AG09309 (cell line): ENCODE measurements around the gene ZSWIM6.

ENCODE experiments used
- DNase-seq: peaks from one replicate; pipeline ENCODE4 v3.0.0-alpha.2; 2010; ENCODE audit warnings: low read depth
- H3K4me3 ChIP-seq: 2 replicates; pipeline ENCODE4 v1.5.1; 2011; ENCODE audit warnings: mild to moderate bottlenecking, low read depth, low read length, moderate library complexity; ENCODE audit not compliant: control insufficient read depth
- TF ChIP-seq, protein P1 (sequence below): IDR thresholded peaks from 2 replicates; pipeline ENCODE4 v1.5.1; 2011; ENCODE audit warnings: mild to moderate bottlenecking, low read depth, low read length, inconsistent platforms; ENCODE audit not compliant: insufficient read depth, control insufficient read depth; ENCODE audit errors: missing control alignments

Gene ZSWIM6

GRCh38 chr5:61289669-61290306, 42.3 kb upstream of the ZSWIM6 start:
- no peak overlapping the region for H3K4me3 ChIP-seq
- TF ChIP-seq, protein P1, sequence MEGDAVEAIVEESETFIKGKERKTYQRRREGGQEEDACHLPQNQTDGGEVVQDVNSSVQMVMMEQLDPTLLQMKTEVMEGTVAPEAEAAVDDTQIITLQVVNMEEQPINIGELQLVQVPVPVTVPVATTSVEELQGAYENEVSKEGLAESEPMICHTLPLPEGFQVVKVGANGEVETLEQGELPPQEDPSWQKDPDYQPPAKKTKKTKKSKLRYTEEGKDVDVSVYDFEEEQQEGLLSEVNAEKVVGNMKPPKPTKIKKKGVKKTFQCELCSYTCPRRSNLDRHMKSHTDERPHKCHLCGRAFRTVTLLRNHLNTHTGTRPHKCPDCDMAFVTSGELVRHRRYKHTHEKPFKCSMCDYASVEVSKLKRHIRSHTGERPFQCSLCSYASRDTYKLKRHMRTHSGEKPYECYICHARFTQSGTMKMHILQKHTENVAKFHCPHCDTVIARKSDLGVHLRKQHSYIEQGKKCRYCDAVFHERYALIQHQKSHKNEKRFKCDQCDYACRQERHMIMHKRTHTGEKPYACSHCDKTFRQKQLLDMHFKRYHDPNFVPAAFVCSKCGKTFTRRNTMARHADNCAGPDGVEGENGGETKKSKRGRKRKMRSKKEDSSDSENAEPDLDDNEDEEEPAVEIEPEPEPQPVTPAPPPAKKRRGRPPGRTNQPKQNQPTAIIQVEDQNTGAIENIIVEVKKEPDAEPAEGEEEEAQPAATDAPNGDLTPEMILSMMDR, result no peak
- no peak for DNase-seq

- TF ChIP-seq, protein P1, result no peak
- no peak for DNase-seq
- H3K4me3 ChIP-seq, result no peak overlapping the region
Observed at GRCh38 chr5:61290791-61291210, 41.3 kb upstream of the ZSWIM6 start.

DNA sequence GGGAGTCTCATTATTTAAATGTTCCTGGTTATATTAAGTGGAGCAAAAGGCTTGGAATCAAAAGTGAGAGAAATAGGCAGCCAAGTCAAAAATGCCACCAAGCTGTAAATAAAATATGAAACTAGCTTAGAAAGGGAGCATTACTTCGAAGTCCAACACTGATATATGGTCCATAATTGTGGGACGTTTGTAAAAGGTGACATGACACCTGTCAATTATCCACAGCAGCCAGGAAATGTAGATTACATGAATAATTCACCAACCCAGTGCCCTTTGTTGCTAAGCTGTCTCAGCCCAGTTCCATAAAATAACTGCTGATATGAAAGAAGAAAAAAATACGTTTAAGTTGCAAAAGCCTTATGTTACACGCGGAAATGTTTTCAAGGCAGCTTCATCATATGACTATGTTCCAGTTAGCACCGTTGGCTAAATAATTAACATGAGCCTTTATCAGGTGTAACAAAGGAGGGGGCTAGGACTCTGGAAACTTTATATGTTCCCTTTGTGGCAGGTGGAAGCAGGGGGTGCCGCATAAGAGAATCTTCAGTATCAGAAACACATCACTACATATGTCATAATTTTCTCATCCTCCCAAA, 39.9 kb upstream of the ZSWIM6 start:
- H3K4me3 ChIP-seq, result no peak overlapping the region
- DNase-seq, result no peak
- TF ChIP-seq, protein P1, result no peak

- no peak for DNase-seq
- TF ChIP-seq, protein P1, result no peak
- H3K4me3 ChIP-seq, result no peak overlapping the region
Observed at GRCh38 chr5:61293071-61293470, 39.0 kb upstream of the ZSWIM6 start.

- TF ChIP-seq, protein P1, result no peak
- DNase-seq, result no peak
- no peak overlapping the region for H3K4me3 ChIP-seq
Observed at GRCh38 chr5:61293873-61294272, 38.2 kb upstream of the ZSWIM6 start.

DNA sequence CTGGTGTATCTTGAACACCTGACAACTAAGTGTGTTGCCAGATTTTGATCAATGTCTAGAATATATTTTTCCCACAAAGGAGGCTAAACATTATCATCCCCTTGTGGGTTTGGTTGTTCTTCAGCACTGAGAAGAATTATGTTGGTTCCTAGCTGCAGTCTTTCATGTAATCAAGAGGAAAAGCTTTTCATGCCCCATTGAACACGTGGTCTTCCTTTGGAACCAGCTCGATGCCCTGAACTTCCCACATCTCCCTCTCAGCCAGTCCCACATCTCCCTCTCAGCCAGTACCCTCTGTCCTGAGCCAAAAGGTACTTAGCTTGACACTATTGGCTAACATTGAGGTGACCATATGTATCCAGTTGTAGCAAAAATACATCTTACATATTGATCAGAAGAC, 36.7 kb upstream of the ZSWIM6 start:
- no peak for DNase-seq
- no peak overlapping the region for H3K4me3 ChIP-seq
- TF ChIP-seq, protein P1, result no peak
